HCT116 (cell line): ENCODE measurements around the gene SERPINB6. TPM values are rescaled to one million over a fixed set of nuclear protein-coding genes. Genes with fewer than 3 reads are reported as not detected.

ENCODE experiments used
- ATAC-seq: fragments of 200-7000 bp; cut with Tn5 transposase; 2 replicates; pipeline ENCODE4 v1.9.1; 2020; ENCODE audit warnings: mild to moderate bottlenecking, moderate library complexity
- BruUV-seq: library from RNA; stranded (reverse); fragments of 400-500 nt; replicated peaks from 2 replicates; lab custom pipeline; 2021; lab: Mats Ljungman, UMichigan
- CTCF ChIA-PET: fragments of 300-600 bp; sonication (Branson Sonifier 250); formaldehyde crosslinking; loops from one replicate; lab custom pipeline; 2021; ENCODE audit warnings: antibody characterized with exemption; lab: Charles Lee
- POLR2A ChIA-PET: fragments of 300-600, 350-600 bp; sonication (Branson Sonifier 250); formaldehyde crosslinking; loops from one replicate; lab custom pipeline; 2021; ENCODE audit warnings: antibody characterized with exemption; lab: Charles Lee
- RAD21 ChIA-PET, 2 experiments: fragments of 300-600 bp; sonication (Branson Sonifier 250); formaldehyde crosslinking; loops; one replicate each; lab custom pipeline; 2023; ENCODE audit warnings: low total read pairs in 2 of 2; ENCODE audit not compliant: uncharacterized antibody in 2 of 2, unreplicated experiment in 2 of 2, low non-redundant PET in 1 of 2; lab: Charles Lee
- DNase-seq: peaks from one replicate; pipeline ENCODE4 v3.0.0-alpha.2; 2010; ENCODE audit warnings: low read depth, low spot score
- H2AFZ ChIP-seq: fragments of 200-600 bp; shearing (Covaris generic), sonication (generic); 2 replicates; pipeline ENCODE4 v1.6.1; 2017; ENCODE audit warnings: low read depth, mixed run types, mixed read lengths, antibody characterized with exemption, low read length; ENCODE audit not compliant: poor library complexity, severe bottlenecking
- H3K27ac ChIP-seq: 2 replicates; pipeline ENCODE4 v1.5.1; 2012; ENCODE audit warnings: low read depth, low read length
- H3K27me3 ChIP-seq: fragments of 200-600 bp; sonication (generic); 2 replicates; pipeline ENCODE4 v1.6.1; 2016; ENCODE audit warnings: mixed run types, low read length, mixed read lengths; ENCODE audit not compliant: insufficient read depth
- H3K36me3 ChIP-seq, 2 experiments: fragments of 200-500 bp in 1 of 2; fragments of 200-600 bp in 1 of 2; sonication (Bioruptor generic) in 1 of 2; sonication (generic) in 1 of 2; 2 replicates each; pipeline versions ENCODE4 v1.5.1 to v1.6.1; 2014 to 2016; ENCODE audit warnings: low read length in 2 of 2, inconsistent platforms in 1 of 2, mixed read lengths in 1 of 2, mixed run types in 1 of 2; ENCODE audit not compliant: insufficient read depth in 2 of 2, control insufficient read depth in 1 of 2
- H3K4me1 ChIP-seq, 2 experiments: fragments of 200-600 bp in 1 of 2; sonication (generic) in 1 of 2; 2 replicates each; pipeline versions ENCODE4 v1.5.1 to v1.6.1; 2012 to 2017; ENCODE audit warnings: low read length in 2 of 2, inconsistent platforms in 1 of 2, mild to moderate bottlenecking in 1 of 2, mixed read lengths in 1 of 2, mixed run types in 1 of 2, moderate library complexity in 1 of 2; ENCODE audit not compliant: insufficient read depth in 2 of 2, control insufficient read depth in 1 of 2
- H3K4me2 ChIP-seq: fragments of 200-600 bp; sonication (generic); 2 replicates; pipeline ENCODE4 v1.6.1; 2017; ENCODE audit warnings: mixed run types, low read length, mixed read lengths
- H3K4me3 ChIP-seq, 2 experiments: fragments of 200-600 bp in 1 of 2; sonication (generic) in 1 of 2; replicated peaks in 1 of 2; 2 replicates each; pipeline ENCODE4 v1.5.1; 2011 to 2016; ENCODE audit warnings: low read length in 2 of 2, control low read depth in 1 of 2, low read depth in 1 of 2, mild to moderate bottlenecking in 1 of 2, mixed read lengths in 1 of 2, mixed run types in 1 of 2
- H3K79me2 ChIP-seq: fragments of 200-600 bp; sonication (generic); 2 replicates; pipeline ENCODE4 v1.6.1; 2017; ENCODE audit warnings: mild to moderate bottlenecking, mixed run types, low read length, moderate library complexity, mixed read lengths; ENCODE audit not compliant: insufficient read depth
- H3K9ac ChIP-seq: fragments of 200-600 bp; sonication (generic); 2 replicates; pipeline ENCODE4 v1.6.1; 2016; ENCODE audit warnings: low read length, mixed read lengths
- H3K9me2 ChIP-seq: fragments of 200-600 bp; sonication (generic), shearing (Covaris generic); 2 replicates; pipeline ENCODE4 v1.6.1; 2017; ENCODE audit warnings: mixed run types, mild to moderate bottlenecking, moderate library complexity; ENCODE audit not compliant: insufficient read depth
- H3K9me3 ChIP-seq, 2 experiments: fragments of 200-500 bp in 1 of 2; fragments of 200-600 bp in 1 of 2; sonication (Bioruptor generic) in 1 of 2; sonication (generic) in 1 of 2; 2 replicates each; pipeline ENCODE4 v1.6.1; 2014 to 2017; ENCODE audit warnings: low read length in 2 of 2, mixed read lengths in 2 of 2, inconsistent platforms in 1 of 2, low read depth in 1 of 2, mild to moderate bottlenecking in 1 of 2, mixed run types in 1 of 2, moderate library complexity in 1 of 2; ENCODE audit not compliant: control insufficient read depth in 1 of 2, insufficient read depth in 1 of 2
- H4K20me1 ChIP-seq: fragments of 200-600 bp; sonication (generic), shearing (Covaris generic); 2 replicates; pipeline ENCODE4 v1.6.1; 2017; ENCODE audit warnings: mixed run types, mild to moderate bottlenecking, moderate library complexity; ENCODE audit not compliant: insufficient read depth
- CBX3 ChIP-seq: IDR thresholded peaks from 2 replicates; pipeline ENCODE4 v1.6.1; 2012; ENCODE audit warnings: low read depth
- CEBPB ChIP-seq: IDR thresholded peaks from 2 replicates; pipeline ENCODE4 v1.6.1; 2012; ENCODE audit warnings: low read depth
- EGR1 ChIP-seq: IDR thresholded peaks from 2 replicates; pipeline ENCODE4 v1.6.1; 2012; ENCODE audit warnings: low read depth
- EZH2 ChIP-seq: fragments of 200-600 bp; sonication (generic); IDR thresholded peaks from 2 replicates; pipeline ENCODE4 v1.6.1; 2017; ENCODE audit warnings: antibody characterized with exemption, mixed run types
- FOSL1 ChIP-seq: IDR thresholded peaks from 2 replicates; pipeline ENCODE4 v1.6.1; 2012; ENCODE audit warnings: low read depth
- MAX ChIP-seq: IDR thresholded peaks from 2 replicates; pipeline ENCODE4 v1.6.1; 2012
- POLR2A ChIP-seq: IDR thresholded peaks from 2 replicates; pipeline ENCODE4 v1.7.0; 2011; ENCODE audit warnings: borderline replicate concordance; ENCODE audit not compliant: insufficient read depth, insufficient read length; ENCODE audit errors: extremely low read depth
- POLR2AphosphoS5 ChIP-seq: IDR thresholded peaks from 2 replicates; pipeline ENCODE4 v1.6.1; 2011; ENCODE audit warnings: mild to moderate bottlenecking, low read depth, low read length, moderate library complexity
- RAD21 ChIP-seq: IDR thresholded peaks from 2 replicates; pipeline ENCODE4 v1.6.1; 2012; ENCODE audit warnings: low read depth, mild to moderate bottlenecking
- SRF ChIP-seq: IDR thresholded peaks from 2 replicates; pipeline ENCODE4 v1.6.1; 2012; ENCODE audit warnings: low read depth
- YY1 ChIP-seq: IDR thresholded peaks from 2 replicates; pipeline ENCODE4 v1.6.1; 2011; ENCODE audit warnings: low read length, low read depth, moderate library complexity, mild to moderate bottlenecking; ENCODE audit not compliant: insufficient replicate concordance; ENCODE audit errors: extremely low read depth
- ZBTB33 ChIP-seq: IDR thresholded peaks from 2 replicates; pipeline ENCODE4 v1.6.1; 2011; ENCODE audit warnings: mild to moderate bottlenecking, low read length, moderate library complexity; ENCODE audit not compliant: insufficient replicate concordance; ENCODE audit errors: extremely low read depth
- ZFX ChIP-seq: fragments of 450-650 bp; IDR thresholded peaks from 2 replicates; pipeline ENCODE4 v1.6.1; 2017
- intact Hi-C: fragments of 100-400 bp; cut with micrococcal nuclease; formaldehyde crosslinking; loops from 2 replicates; pipeline ENCODE4 v1.10.0; 2022
- total RNA-seq: library from RNA; stranded (reverse); gene quantifications from one replicate; pipeline ENCODE4 v1.2.1, GENCODE V29; 2021; ENCODE audit not compliant: unreplicated experiment

Gene SERPINB6
- total RNA-seq, 1 experiment from 2014 or later: 103 TPM

- Histone ChIP-seq H2AFZ (no peak overlapping the region), H3K79me2 (0 out of 2 replicates have a peak, but pooled peaks cover 10% of the 10 kb centered on the region), H3K36me3 (no peaks in the 10 kb centered on the region), H3K4me1 (peaks cover 8 to 27% of the 10 kb centered on the region in 2 experiments; a peak in 3 of 4 replicates), H3K9ac (peak overlapping the region; percentile 82), H3K4me3 (peak overlapping the region; percentile 53 to 70), H3K4me2 (peak overlapping the region; percentile 91), H4K20me1 (no peaks in the 10 kb centered on the region), H3K9me2 (no peaks in the 10 kb centered on the region), H3K27ac (peak overlapping the region; percentile 92), H3K27me3 (no peaks in the 10 kb centered on the region), H3K9me3 (no peaks in the 10 kb centered on the region)
- no peak for DNase-seq
- peak; percentile 83 for ATAC-seq
- CTCF ChIA-PET: interaction anchor here (0.6 to 1.2 kb wide), 3 partner anchors 16 to 187 kb away, joined by 3 to 5 read pairs (median 3); no protein-coding TSS in a partner anchor
- BruUV-seq: no TSS peak
- POLR2A ChIA-PET: interaction anchor here (1.5 to 1.6 kb wide), 2 partner anchors 18 kb away, joined by 4 to 5 read pairs; no protein-coding TSS in a partner anchor
- intact Hi-C loops: no loop called here
- RAD21 ChIA-PET: no interaction called here
- TF ChIP-seq YY1 (no peak), FOSL1 (no peak), MAX (no peak), RAD21 (no peak), POLR2AphosphoS5 (peak; percentile 50), SRF (no peak), EGR1 (no peak), ZFX (peak; percentile 74), EZH2 (no peak), CEBPB (no peak), CBX3 (no peak), POLR2A (no peak), ZBTB33 (no peak)
Observed at GRCh38 chr6:2970753-2971419, 481 bp downstream of the SERPINB6 start.
